ENCODE results near the gene WNT3A. TPM values are rescaled to one million over a fixed set of nuclear protein-coding genes. Genes with fewer than 3 reads are reported as not detected.

Gene WNT3A
- total RNA-seq, 2 donors from 2014 or later = not detected

GRCh38 chr1:228004331-228004855 lies 2.4 kb upstream of the WNT3A start:
- no peak for ATAC-seq (ENCODE audit: insufficient number of reproducible peaks, low FRiP score, low read depth)

GRCh38 chr1:228004856-228005462 lies 1.8 kb upstream of the WNT3A start:
- Histone ChIP-seq H3K9me3 (no peaks in the 10 kb centered on the region), H3K27ac (no peak overlapping the region), H3K27me3 (replicated peaks; ENCODE audit: insufficient read depth) (peaks cover 17% of the 10 kb centered on the region), H3K4me1 (ENCODE audit: control insufficient read depth in 1 of 2, low read depth in 2 of 2) (peaks cover 0 to 4% of the 10 kb centered on the region in 2 donors), H3K4me3 (no peak overlapping the region), H3K36me3 (no peaks in the 10 kb centered on the region)
- no peak for TF ChIP-seq CTCF (IDR thresholded peaks at IDR 0.05)
- no peak for DNase-seq (ENCODE audit: low spot score)
- ATAC-seq (ENCODE audit: insufficient number of reproducible peaks, low FRiP score, low read depth) = no peak

More at GRCh38 chr1:228004331-228004855, 2.4 kb upstream of the WNT3A start:
- no peak for DNase-seq (ENCODE audit: low spot score)
- no peak overlapping the region for H3K27ac ChIP-seq
- H3K4me3 ChIP-seq = no peak overlapping the region
- no peaks in the 10 kb centered on the region for H3K36me3 ChIP-seq
- H3K27me3 ChIP-seq (replicated peaks; ENCODE audit: insufficient read depth) = peaks cover 17% of the 10 kb centered on the region
- TF ChIP-seq CTCF (IDR thresholded peaks at IDR 0.05) = no peak
- peaks cover 0 to 4% of the 10 kb centered on the region in 2 donors for H3K4me1 ChIP-seq (ENCODE audit: control insufficient read depth in 1 of 2, low read depth in 2 of 2)
- no peaks in the 10 kb centered on the region for H3K9me3 ChIP-seq

- ATAC-seq (ENCODE audit: insufficient number of reproducible peaks, low FRiP score, low read depth) (no peak), DNase-seq (ENCODE audit: low spot score) (no peak)
- Histone ChIP-seq H3K4me1 (ENCODE audit: control insufficient read depth in 1 of 2, low read depth in 2 of 2) (peaks cover 0 to 4% of the 10 kb centered on the region in 2 donors), H3K4me3 (no peak overlapping the region), H3K36me3 (no peaks in the 10 kb centered on the region), H3K27ac (no peak overlapping the region), H3K9me3 (no peaks in the 10 kb centered on the region), H3K27me3 (replicated peaks; ENCODE audit: insufficient read depth) (peaks cover 17% of the 10 kb centered on the region)
- TF ChIP-seq CTCF (IDR thresholded peaks at IDR 0.05) = no peak
Observed at GRCh38 chr1:228005511-228006033, 1.2 kb upstream of the WNT3A start.

- Histone ChIP-seq H3K4me3 (no peak overlapping the region), H3K4me1 (ENCODE audit: control insufficient read depth in 1 of 2, low read depth in 2 of 2) (peaks cover 0 to 4% of the 10 kb centered on the region in 2 donors), H3K36me3 (no peaks in the 10 kb centered on the region), H3K27ac (no peak overlapping the region), H3K27me3 (replicated peaks; ENCODE audit: insufficient read depth) (peaks cover 17% of the 10 kb centered on the region), H3K9me3 (no peaks in the 10 kb centered on the region)
- ATAC-seq (ENCODE audit: insufficient number of reproducible peaks, low FRiP score, low read depth) (no peak), DNase-seq (ENCODE audit: low spot score) (no peak)
- TF ChIP-seq CTCF (IDR thresholded peaks at IDR 0.05) = no peak
Observed at GRCh38 chr1:228006034-228006785, 588 bp upstream of the WNT3A start.
